ENCODE data around the gene GRPEL1.

GRPEL1 gene

DNA sequence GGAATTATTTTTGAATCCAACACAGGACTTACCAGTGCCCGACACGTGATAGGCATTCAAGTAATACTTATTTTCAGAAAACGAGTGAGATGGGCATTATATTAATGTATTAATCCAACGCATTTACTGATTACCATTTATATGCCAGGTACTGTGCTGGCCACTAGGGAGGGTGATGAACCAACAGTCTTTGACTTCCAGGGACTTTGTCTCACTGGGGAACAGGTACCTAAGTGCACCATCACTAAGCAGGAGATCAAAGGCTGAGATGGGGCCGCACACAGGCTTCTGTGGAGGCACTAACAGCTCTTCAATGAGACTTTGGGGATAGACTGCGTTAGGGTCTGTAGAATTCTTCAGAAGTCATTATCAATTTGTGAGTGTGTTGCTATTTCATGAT is 30.4 kb downstream of the GRPEL1 start (continued):
- no peak for TF ChIP-seq ZNF155 (tag by site-specific recombination; IDR thresholded peaks at IDR 0.05)
- no peak for TF ChIP-seq ZNF174 (tag by site-specific recombination; IDR thresholded peaks at IDR 0.05)
- TF ChIP-seq, protein P1, sequence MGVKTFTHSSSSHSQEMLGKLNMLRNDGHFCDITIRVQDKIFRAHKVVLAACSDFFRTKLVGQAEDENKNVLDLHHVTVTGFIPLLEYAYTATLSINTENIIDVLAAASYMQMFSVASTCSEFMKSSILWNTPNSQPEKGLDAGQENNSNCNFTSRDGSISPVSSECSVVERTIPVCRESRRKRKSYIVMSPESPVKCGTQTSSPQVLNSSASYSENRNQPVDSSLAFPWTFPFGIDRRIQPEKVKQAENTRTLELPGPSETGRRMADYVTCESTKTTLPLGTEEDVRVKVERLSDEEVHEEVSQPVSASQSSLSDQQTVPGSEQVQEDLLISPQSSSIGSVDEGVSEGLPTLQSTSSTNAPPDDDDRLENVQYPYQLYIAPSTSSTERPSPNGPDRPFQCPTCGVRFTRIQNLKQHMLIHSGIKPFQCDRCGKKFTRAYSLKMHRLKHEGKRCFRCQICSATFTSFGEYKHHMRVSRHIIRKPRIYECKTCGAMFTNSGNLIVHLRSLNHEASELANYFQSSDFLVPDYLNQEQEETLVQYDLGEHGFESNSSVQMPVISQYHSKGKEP (tag by site-specific recombination; IDR thresholded peaks at IDR 0.05): no peak
- TF ChIP-seq, protein P2, sequence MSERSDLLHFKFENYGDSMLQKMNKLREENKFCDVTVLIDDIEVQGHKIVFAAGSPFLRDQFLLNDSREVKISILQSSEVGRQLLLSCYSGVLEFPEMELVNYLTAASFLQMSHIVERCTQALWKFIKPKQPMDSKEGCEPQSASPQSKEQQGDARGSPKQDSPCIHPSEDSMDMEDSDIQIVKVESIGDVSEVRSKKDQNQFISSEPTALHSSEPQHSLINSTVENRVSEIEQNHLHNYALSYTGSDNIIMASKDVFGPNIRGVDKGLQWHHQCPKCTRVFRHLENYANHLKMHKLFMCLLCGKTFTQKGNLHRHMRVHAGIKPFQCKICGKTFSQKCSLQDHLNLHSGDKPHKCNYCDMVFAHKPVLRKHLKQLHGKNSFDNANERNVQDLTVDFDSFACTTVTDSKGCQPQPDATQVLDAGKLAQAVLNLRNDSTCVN (tag by site-specific recombination; optimal IDR thresholded peaks at IDR 0.05): no peak
- no peak for TF ChIP-seq ZEB2 (tag by site-specific recombination; IDR thresholded peaks at IDR 0.05)
- TF ChIP-seq, protein P3, sequence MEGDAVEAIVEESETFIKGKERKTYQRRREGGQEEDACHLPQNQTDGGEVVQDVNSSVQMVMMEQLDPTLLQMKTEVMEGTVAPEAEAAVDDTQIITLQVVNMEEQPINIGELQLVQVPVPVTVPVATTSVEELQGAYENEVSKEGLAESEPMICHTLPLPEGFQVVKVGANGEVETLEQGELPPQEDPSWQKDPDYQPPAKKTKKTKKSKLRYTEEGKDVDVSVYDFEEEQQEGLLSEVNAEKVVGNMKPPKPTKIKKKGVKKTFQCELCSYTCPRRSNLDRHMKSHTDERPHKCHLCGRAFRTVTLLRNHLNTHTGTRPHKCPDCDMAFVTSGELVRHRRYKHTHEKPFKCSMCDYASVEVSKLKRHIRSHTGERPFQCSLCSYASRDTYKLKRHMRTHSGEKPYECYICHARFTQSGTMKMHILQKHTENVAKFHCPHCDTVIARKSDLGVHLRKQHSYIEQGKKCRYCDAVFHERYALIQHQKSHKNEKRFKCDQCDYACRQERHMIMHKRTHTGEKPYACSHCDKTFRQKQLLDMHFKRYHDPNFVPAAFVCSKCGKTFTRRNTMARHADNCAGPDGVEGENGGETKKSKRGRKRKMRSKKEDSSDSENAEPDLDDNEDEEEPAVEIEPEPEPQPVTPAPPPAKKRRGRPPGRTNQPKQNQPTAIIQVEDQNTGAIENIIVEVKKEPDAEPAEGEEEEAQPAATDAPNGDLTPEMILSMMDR (tag by site-specific recombination; IDR thresholded peaks at IDR 0.05): no peak
- no peak for TF ChIP-seq ZNF776 (tag by site-specific recombination; IDR thresholded peaks at IDR 0.05; ENCODE audit: borderline replicate concordance)
- TF ChIP-seq ZNF571 (tag by site-specific recombination; IDR thresholded peaks at IDR 0.05): no peak

DNA sequence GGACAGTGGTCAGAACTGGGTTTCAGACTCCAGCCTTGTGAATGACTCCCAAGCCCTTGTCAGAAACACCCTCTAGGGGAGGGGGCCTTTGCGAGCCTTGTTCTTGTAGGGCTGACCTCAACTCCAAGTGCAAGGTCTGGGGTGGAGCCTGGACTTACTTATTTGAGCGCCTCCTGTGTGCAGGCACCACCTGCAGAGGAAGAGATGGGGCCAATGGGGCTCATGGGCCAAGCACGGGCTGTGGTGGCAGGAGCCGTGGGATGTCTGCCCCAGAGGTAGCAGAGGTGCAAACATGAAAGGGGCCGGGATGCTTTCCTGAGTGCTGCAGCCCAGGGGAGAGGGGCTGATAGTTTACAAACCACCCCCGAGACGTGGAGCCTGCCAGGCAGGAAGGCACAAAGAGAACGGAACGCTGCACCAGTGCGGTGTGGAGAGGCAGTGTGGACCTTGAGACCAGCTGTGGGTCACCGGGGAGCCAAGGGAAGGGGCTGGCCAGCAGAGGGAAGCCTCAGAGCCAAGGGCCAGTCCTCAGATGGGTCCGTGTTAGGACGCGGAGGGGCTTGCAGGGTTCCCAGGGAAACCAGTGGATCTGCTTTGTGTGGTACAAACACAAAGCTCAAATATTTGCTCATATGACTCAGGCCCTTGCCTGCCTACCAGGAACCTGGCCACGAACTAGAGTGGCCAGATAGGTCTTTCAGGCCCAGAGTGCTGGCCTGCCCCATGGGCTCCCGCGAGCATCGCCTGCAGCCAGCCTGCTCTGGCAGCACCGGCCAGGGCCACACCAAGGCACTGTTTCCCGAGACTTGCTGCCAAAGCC is 33.4 kb downstream of the GRPEL1 start:
- CTCF ChIA-PET: interaction anchor here (1.5 kb wide), 1 partner anchor 36 kb away, joined by 6 read pairs; no protein-coding TSS in a partner anchor
- Histone ChIP-seq H3K27ac (ENCODE audit: extremely low read depth, low read depth, low read length) (no peak overlapping the region), H3K9me3 (ENCODE audit: control insufficient read depth, insufficient read depth, low read depth, low read length) (no peaks in the 10 kb centered on the region), H3K4me3 (ENCODE audit: low read depth, low read length) (no peak overlapping the region), H3K4me1 (ENCODE audit: control insufficient read depth, insufficient read depth, low read length) (no peaks in the 10 kb centered on the region), H3K36me3 (ENCODE audit: control insufficient read depth in 2 of 2, insufficient read depth in 1 of 2, low read length in 2 of 2) (peaks cover 0 to 32% of the 10 kb centered on the region in 2 experiments; a peak in 1 of 3 replicates)
- POLR2A ChIA-PET: no interaction called here
- TF ChIP-seq ZIC2 (tag by site-specific recombination; IDR thresholded peaks at IDR 0.05): peak; percentile 43
- no peak for TF ChIP-seq ZNF2 (tag by site-specific recombination; IDR thresholded peaks at IDR 0.05)

DNA sequence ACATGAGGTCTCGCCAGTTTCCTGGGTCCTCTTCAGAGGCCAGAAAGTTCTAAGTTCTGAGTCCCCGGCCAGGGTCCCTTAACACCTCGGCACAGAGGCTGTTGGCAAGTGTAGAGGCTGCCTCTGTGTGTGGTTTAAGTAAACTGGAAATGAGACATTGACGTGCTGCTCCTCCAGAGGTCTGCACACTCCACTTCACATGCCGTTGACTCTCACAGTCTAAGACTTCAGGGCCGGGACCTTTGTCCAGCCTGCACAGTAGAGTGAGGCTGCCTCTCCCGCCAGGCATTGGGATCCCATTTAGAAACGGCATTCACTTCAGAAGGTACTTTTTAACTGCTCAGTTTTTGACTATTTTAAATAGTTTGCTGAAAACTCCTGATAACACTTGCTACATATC is 35.3 kb downstream of the GRPEL1 start:
- H3K27ac ChIP-seq (ENCODE audit: extremely low read depth, low read depth, low read length): no peak overlapping the region
- H3K4me1 ChIP-seq (ENCODE audit: control insufficient read depth, insufficient read depth, low read length): no peaks in the 10 kb centered on the region
- TF ChIP-seq ZNF2 (tag by site-specific recombination; IDR thresholded peaks at IDR 0.05) (no peak), YY1 (tag by site-specific recombination; IDR thresholded peaks at IDR 0.05) (no peak), ZNF404 (tag by site-specific recombination; IDR thresholded peaks at IDR 0.05) (no peak), ZNF670 (tag by site-specific recombination; IDR thresholded peaks at IDR 0.05; ENCODE audit: low read depth) (no peak), ZNF19 (tag by site-specific recombination; IDR thresholded peaks at IDR 0.05; ENCODE audit: low read depth) (no peak), ZNF530 (tag by site-specific recombination; IDR thresholded peaks at IDR 0.05; ENCODE audit: low read depth) (no peak), ZNF132 (tag by site-specific recombination; IDR thresholded peaks at IDR 0.05; ENCODE audit: borderline replicate concordance) (no peak), TRIM28 (IDR thresholded peaks at IDR 0.05; ENCODE audit: borderline replicate concordance, low read length) (no peak), BCL11B (tag by site-specific recombination; IDR thresholded peaks at IDR 0.05; ENCODE audit: low read depth) (no peak)
- TF ChIP-seq, protein P4, sequence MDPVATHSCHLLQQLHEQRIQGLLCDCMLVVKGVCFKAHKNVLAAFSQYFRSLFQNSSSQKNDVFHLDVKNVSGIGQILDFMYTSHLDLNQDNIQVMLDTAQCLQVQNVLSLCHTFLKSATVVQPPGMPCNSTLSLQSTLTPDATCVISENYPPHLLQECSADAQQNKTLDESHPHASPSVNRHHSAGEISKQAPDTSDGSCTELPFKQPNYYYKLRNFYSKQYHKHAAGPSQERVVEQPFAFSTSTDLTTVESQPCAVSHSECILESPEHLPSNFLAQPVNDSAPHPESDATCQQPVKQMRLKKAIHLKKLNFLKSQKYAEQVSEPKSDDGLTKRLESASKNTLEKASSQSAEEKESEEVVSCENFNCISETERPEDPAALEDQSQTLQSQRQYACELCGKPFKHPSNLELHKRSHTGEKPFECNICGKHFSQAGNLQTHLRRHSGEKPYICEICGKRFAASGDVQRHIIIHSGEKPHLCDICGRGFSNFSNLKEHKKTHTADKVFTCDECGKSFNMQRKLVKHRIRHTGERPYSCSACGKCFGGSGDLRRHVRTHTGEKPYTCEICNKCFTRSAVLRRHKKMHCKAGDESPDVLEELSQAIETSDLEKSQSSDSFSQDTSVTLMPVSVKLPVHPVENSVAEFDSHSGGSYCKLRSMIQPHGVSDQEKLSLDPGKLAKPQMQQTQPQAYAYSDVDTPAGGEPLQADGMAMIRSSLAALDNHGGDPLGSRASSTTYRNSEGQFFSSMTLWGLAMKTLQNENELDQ (tag by site-specific recombination; IDR thresholded peaks at IDR 0.05; ENCODE audit: low read depth): no peak
- TF ChIP-seq, protein P5, sequence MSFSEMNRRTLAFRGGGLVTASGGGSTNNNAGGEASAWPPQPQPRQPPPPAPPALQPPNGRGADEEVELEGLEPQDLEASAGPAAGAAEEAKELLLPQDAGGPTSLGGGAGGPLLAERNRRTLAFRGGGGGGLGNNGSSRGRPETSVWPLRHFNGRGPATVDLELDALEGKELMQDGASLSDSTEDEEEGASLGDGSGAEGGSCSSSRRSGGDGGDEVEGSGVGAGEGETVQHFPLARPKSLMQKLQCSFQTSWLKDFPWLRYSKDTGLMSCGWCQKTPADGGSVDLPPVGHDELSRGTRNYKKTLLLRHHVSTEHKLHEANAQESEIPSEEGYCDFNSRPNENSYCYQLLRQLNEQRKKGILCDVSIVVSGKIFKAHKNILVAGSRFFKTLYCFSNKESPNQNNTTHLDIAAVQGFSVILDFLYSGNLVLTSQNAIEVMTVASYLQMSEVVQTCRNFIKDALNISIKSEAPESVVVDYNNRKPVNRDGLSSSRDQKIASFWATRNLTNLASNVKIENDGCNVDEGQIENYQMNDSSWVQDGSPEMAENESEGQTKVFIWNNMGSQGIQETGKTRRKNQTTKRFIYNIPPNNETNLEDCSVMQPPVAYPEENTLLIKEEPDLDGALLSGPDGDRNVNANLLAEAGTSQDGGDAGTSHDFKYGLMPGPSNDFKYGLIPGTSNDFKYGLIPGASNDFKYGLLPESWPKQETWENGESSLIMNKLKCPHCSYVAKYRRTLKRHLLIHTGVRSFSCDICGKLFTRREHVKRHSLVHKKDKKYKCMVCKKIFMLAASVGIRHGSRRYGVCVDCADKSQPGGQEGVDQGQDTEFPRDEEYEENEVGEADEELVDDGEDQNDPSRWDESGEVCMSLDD (tag by site-specific recombination; IDR thresholded peaks at IDR 0.05): no peak
- TF ChIP-seq, protein P6, sequence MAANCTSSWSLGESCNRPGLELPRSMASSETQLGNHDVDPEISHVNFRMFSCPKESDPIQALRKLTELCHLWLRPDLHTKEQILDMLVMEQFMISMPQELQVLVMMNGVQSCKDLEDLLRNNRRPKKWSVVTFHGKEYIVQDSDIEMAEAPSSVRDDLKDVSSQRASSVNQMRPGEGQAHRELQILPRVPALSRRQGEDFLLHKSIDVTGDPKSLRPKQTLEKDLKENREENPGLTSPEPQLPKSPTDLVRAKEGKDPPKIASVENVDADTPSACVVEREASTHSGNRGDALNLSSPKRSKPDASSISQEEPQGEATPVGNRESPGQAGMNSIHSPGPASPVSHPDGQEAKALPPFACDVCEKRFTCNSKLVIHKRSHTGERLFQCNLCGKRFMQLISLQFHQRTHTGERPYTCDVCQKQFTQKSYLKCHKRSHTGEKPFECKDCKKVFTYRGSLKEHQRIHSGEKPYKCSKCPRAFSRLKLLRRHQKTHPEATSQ (tag by site-specific recombination; IDR thresholded peaks at IDR 0.05): no peak

More for the DNA sequence above, 35.3 kb downstream of the GRPEL1 start:
- Histone ChIP-seq H3K4me3 (ENCODE audit: low read depth, low read length) (no peak overlapping the region), H3K36me3 (ENCODE audit: control insufficient read depth in 2 of 2, insufficient read depth in 1 of 2, low read length in 2 of 2) (peaks cover 2 to 44% of the 10 kb centered on the region in 2 experiments; a peak in 2 of 3 replicates), H3K9me3 (ENCODE audit: control insufficient read depth, insufficient read depth, low read depth, low read length) (no peaks in the 10 kb centered on the region)
- POLR2A ChIA-PET: no interaction called here
- CTCF ChIA-PET: no interaction called here

All from HEK293 (cell line).